ENCODE results near the gene GTF3C1. TPM values are rescaled to one million over a fixed set of nuclear protein-coding genes. Genes with fewer than 3 reads are reported as not detected.

Gene GTF3C1
- total and polyA plus RNA-seq, 2 of the 8 experiments (the other 6 are each of a cell fraction or from before 2014, with no cell fraction given): 89.3 to 126 TPM

GRCh38 chr16:27464626-27465482 lies 84.9 kb downstream of the GTF3C1 start (continued):
- no peak for TF ChIP-seq USF2 (IDR thresholded peaks at IDR 0.05; ENCODE audit: low read length)
- no peak for TF ChIP-seq HDAC2 (IDR thresholded peaks at IDR 0.05; ENCODE audit: borderline replicate concordance in 1 of 2, low read depth in 2 of 2, low read length in 2 of 2)
- no peak for TF ChIP-seq PHF8 (conservative IDR thresholded peaks at IDR 0.05; ENCODE audit: low read depth, low read length)
- no peak for TF ChIP-seq ZNF274 (IDR thresholded peaks at IDR 0.05; ENCODE audit: borderline replicate concordance, extremely low read depth, low read length)
- TF ChIP-seq SP1 (IDR thresholded peaks at IDR 0.05; ENCODE audit: low read depth, low read length): no peak
- no peak for TF ChIP-seq HDAC6 (IDR thresholded peaks at IDR 0.05; ENCODE audit: low read depth, low read length)
